WTC11 (cell line): ENCODE data around the gene CCDC88A.

Source experiments
- SP1 ChIP-seq: sonication (generic); formaldehyde crosslinking; conservative IDR thresholded peaks from 2 replicates; pipeline ENCODE4 v1.8.1; 2022; ENCODE audit warnings: missing genetic modification reagents
- STAT6 ChIP-seq: sonication (generic); formaldehyde crosslinking; conservative IDR thresholded peaks from 2 replicates; pipeline ENCODE4 v1.8.1; 2023; ENCODE audit warnings: mild to moderate bottlenecking, low read depth, missing genetic modification reagents, moderate library complexity
- ZNF512 ChIP-seq: sonication (generic); formaldehyde crosslinking; IDR thresholded peaks from 2 replicates; pipeline ENCODE4 v1.8.1; 2022; ENCODE audit warnings: missing genetic modification reagents, borderline replicate concordance
- TF ChIP-seq, protein P1 (sequence below): fragments of 200-600 bp; IDR thresholded peaks from 2 replicates; pipeline ENCODE4 v1.8.0; 2022; ENCODE audit warnings: antibody characterized with exemption

GRCh38 chr2:55451699-55452098, 32.0 kb upstream of the CCDC88A start:
- no peak for TF ChIP-seq ZNF512 (CRISPR knock-in tag)
- TF ChIP-seq, protein P1, sequence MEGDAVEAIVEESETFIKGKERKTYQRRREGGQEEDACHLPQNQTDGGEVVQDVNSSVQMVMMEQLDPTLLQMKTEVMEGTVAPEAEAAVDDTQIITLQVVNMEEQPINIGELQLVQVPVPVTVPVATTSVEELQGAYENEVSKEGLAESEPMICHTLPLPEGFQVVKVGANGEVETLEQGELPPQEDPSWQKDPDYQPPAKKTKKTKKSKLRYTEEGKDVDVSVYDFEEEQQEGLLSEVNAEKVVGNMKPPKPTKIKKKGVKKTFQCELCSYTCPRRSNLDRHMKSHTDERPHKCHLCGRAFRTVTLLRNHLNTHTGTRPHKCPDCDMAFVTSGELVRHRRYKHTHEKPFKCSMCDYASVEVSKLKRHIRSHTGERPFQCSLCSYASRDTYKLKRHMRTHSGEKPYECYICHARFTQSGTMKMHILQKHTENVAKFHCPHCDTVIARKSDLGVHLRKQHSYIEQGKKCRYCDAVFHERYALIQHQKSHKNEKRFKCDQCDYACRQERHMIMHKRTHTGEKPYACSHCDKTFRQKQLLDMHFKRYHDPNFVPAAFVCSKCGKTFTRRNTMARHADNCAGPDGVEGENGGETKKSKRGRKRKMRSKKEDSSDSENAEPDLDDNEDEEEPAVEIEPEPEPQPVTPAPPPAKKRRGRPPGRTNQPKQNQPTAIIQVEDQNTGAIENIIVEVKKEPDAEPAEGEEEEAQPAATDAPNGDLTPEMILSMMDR: no peak
- TF ChIP-seq STAT6 (CRISPR knock-in tag): no peak
- no peak for TF ChIP-seq SP1 (CRISPR knock-in tag)
